RPMI7951 (cell line): ENCODE results near the gene MAP3K1. TPM values are rescaled to one million over a fixed set of nuclear protein-coding genes. Genes with fewer than 3 reads are reported as not detected.
"Not testable (repeated sequence)": the region's sequence is repeated elsewhere in the genome, so short reads cannot be mapped to it uniquely, and the experiment has no call there.

Experiments used
- DNase-seq: peaks from one replicate; pipeline ENCODE4 v3.0.0-alpha.2; 2012; ENCODE audit warnings: low read depth
- total RNA-seq: library from RNA; depleted of rRNA; stranded (reverse); fragments of >200 nt; shearing (Covaris generic); gene quantifications from 2 replicates; pipeline ENCODE4 v1.2.3, GENCODE V29; 2014

The MAP3K1 gene
- total RNA-seq, 1 experiment from 2014 or later: 14.2 TPM

DNA sequence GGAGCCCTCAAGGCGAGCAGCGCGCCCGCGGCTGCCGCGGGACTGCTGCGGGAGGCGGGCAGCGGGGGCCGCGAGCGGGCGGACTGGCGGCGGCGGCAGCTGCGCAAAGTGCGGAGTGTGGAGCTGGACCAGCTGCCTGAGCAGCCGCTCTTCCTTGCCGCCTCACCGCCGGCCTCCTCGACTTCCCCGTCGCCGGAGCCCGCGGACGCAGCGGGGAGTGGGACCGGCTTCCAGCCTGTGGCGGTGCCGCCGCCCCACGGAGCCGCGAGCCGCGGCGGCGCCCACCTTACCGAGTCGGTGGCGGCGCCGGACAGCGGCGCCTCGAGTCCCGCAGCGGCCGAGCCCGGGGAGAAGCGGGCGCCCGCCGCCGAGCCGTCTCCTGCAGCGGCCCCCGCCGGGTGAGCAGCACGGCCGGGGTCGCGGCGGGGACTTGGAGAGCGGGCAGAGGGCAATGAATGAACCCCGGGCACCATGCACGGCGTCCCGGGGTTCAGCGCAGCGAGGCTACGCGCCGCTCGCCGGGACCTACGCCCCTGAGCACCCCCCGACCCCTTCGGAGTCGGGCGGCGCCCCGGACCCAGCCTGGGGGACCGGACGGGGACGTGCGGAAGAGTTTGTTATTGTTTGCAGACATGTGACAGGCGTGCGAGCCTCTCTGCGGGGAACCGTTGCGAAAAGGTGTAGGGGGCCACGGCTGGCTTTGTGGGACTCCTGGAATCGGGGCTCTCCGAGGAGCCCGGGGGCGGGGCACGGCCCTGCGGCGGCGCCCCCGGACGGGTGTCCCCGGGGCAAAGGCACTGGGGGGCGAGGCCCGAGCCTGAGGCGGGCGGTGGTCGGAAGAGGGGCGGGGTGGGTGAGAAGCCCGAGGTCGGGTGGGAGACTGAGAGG lies 553 bp downstream of the MAP3K1 start:
- peak; percentile 40 for DNase-seq

- DNase-seq: peak; percentile 81
Measured at GRCh38 chr5:56816546-56817081, 1.3 kb downstream of the MAP3K1 start.

DNA sequence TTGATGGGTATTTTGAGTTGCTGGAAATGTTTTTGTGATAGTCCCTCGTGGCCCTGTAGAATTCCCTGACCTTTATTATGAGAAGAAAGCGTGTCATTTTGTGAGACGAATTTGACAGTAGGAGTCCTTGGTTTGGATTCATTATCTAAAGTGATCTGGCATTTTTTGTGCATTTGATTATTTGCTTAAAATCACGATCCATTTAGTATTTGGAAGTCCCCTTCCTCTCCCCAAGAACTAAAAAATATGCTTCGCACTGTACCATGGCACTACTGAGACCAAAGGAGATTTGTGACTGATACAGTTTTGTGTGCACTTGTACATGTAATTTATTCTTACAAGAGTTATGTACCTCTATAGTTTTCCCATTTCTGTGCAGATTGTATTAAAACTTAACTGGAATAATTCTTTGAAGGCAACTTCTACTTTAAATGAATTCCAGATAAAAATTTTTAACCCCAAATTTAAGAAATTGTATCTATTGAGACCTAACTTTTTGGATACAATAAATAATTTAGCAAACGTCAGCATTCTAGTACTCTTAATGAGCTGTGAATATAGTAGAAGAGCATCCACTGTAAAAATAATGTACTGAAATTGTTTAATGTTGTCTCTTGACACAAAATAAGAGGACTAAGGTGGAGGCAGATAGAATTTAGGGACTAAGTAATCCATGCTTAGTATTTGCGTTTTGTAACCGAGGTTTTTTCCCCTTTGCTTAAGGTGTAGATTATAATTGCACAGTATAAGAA lies 2.1 kb downstream of the MAP3K1 start:
- no peak for DNase-seq

DNA sequence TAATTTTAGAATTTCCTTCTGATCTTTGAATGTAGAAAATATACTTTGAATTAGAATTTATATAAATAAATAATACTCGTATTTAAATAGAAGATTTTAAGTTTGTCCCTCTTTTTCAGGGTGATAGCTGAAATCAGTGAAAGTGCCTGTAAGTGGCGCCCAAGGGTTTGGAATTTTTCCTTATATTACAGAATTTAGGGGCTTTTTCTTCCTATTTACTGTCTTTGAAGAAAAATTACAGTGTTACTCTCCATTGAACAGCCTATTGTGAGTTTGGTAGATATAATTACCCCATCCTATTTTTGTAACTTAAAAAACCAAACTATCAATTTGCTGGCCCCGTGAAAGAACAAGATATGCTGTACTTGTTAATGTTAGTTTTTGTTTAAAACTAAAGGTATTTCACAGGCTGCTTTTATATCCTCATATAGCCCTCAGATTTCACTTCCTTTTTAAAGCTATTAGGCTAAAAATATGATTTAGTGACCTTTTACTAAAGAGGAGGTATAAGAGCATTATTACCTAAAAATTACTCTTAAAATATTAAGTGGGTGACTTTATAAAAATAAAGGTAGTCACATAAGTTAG lies 3.2 kb downstream of the MAP3K1 start:
- DNase-seq: no peak

DNA sequence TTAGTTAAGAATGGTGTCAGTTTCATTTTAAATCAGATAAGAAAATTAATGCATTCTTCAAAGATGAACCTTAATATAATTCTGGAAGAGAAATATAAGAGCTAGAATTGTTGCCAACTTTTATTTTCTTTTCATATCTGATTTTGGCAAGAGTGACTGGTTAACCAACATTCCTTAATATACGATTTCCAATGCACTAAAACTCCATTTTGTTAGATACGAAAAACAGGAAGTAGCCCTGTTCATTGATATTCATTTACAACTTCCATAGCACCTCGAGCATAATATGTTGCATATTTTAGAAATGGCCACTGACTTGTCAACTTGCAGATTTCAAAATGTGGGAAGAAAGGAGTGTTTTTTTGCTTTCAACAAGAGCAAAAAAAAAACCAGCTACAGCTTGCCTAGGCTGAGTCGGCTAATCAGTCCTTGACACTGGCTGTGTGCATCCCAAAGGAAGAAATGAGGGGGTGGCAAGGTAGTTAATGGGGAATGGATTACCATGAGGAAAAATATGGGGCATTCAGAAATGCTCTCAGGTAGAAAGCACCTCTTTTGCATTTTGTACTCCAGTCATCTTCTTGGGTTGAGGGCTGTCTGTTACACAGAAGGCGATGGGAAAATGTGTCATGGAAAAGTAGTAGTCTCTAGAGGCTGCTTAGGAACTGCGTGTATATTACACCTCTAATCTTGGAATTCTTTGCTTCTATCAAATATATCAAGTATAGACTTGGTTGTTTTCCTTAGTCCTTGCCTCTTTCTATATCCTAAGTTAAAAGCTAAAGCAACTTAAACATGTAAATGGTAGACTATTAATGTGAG lies 3.9 kb downstream of the MAP3K1 start:
- no peak for DNase-seq

GRCh38 chr5:56821868-56822267 lies 6.5 kb downstream of the MAP3K1 start:
- not testable (repeated sequence) for DNase-seq

DNA sequence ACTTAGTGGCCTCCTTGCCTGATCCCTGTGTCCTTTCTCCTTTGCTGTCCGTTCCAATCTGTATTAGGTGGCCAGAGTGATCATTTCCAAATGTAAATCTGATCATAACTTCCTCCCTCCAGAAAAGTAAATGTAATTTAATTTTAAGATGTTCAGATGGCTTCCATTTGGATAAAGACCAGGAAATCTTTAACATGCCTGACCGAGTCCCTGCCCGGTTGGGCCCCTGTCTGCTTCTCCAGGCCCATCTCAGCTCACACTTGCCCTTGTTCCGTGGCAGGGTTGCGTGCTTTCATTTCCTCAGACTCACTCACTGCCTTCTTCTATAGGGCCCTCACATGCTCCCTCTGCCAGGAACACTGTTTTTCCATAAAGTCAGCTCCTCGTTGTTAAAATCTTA lies 7.6 kb downstream of the MAP3K1 start:
- DNase-seq: no peak

DNA sequence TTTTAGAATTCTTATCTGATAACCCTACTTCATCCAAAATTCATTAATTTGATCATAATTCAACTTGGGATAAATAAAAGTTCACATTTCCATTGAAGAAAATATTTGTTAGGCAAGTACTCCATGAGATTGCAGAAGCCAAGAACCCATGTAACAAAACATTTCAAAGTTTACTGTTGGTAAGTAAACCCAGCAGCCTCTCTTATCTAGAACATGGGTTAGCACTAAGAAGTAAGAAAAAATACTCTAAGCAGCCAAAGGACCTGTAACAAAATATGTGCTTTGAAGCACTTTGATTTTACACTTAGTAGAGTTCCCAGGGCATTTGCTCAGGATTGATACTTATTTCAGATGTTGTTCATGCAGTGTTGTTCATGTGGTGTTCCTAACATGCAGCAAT lies 8.7 kb downstream of the MAP3K1 start:
- no peak for DNase-seq

GRCh38 chr5:56825222-56825824 lies 10.0 kb downstream of the MAP3K1 start:
- no peak for DNase-seq

- DNase-seq: no peak
Measured at GRCh38 chr5:56827049-56827448, 11.7 kb downstream of the MAP3K1 start.

DNA sequence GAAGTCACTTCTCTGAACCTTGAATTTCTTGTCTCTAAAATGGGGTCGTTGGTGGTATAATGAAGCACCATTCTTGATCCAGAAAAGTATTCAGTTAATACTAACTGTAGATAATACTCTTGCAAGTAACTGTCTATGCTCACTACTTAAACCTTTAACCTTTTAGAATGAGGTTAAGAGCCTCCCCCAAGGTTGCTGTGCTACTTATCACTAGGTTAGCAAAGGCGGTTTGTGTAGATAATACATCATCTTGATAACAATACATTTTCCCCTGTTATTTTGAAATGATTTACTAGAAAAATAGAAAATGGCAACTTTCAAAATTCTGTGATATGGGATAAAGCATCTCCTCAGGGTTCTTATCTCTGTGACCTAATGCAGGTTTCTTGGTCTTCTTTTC lies 12.6 kb downstream of the MAP3K1 start:
- no peak for DNase-seq

DNA sequence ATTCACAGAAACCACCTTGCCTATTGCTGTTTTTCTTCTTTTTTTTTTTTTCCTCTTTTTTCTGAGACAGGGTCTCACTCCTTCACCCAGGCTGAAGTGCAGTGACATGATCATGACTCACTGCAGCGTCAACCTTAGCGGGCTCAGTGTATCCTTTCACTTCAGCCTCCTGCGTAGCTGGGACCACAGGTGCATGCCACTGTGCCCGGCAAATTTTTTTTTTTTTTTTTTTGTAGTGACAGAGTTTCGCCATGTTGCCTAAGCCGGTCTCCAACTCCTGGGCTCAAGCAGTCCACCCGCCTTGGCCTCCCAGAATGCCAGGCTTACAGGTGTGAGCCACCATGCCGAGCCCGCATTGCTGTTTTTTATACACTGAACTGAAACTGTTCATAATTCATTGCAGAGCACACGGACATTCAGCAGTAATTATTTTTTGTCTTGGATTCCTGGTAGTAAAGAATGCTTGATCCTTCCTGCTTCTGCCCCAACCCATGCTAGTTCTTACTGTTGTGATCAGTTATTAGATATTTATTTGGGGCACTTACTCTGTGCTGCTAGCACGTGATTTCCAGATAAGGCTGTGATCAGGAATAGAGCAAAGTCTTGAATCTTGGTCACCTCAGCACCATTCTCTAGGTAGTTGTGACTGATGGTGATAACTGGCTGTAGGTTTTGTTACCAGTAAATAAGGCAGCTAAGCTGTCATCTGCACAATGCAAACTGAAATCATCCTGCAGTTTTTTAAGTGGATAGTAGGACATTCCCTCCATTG lies 14.0 kb downstream of the MAP3K1 start:
- DNase-seq: peak; percentile 47

DNA sequence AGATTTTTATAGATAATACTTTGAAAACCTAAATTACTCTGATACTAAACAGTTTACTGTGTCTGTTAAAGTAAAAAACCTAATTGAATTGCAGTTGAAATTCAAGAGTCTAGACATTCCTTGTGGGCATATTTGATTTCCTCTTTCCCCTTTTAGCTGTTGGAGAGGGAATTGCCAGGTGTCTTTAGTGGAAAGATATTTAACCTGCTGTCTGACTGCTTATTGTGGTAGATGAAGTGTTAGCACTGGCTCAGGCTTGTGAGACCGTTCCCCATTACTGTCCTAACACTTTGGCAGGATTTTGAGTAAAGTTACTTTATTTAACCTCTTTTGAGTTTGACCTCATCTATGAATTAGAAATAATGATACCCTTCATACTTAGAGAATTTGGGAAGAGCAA lies 16.4 kb downstream of the MAP3K1 start:
- DNase-seq: no peak

GRCh38 chr5:56833325-56833724 lies 18.0 kb downstream of the MAP3K1 start:
- DNase-seq: no peak

DNA sequence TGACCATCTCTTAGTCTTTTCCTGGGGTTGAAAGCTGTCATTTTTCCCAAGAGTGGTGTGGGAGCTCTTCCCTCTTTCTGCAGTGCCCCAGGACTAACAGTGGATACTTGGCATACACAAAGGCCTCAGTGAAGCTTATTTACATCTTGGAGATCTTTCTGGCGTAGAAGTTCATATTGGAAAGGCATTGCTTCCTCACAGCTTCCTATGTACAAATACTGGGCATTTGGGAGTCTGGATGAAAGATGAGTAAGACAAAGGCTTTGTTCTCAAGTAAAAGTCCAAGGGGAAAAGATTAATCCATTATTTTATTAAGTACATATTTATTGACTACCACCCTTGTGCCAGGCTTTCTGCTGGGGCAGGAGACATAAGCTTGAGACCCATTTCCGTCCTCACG lies 22.0 kb downstream of the MAP3K1 start:
- no peak for DNase-seq

DNA sequence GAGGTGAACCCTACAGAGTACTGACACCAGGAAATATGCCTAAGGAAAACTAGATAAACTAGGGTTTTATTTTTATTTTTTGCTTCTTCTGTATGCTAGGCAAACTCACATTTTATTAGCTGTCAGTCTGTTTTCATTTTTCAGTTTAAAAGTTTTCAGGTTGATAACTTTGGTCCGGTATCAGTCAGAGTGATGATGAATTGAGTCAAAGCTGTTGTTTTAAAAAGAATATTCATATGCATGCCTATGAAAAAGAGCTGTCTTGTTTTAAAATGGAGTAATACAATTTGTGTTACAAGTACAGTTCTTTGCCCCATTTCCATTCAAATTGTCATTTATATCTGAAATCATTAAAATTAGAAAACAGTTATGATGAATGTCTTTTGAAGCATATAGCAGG lies 22.6 kb downstream of the MAP3K1 start:
- DNase-seq: no peak

DNA sequence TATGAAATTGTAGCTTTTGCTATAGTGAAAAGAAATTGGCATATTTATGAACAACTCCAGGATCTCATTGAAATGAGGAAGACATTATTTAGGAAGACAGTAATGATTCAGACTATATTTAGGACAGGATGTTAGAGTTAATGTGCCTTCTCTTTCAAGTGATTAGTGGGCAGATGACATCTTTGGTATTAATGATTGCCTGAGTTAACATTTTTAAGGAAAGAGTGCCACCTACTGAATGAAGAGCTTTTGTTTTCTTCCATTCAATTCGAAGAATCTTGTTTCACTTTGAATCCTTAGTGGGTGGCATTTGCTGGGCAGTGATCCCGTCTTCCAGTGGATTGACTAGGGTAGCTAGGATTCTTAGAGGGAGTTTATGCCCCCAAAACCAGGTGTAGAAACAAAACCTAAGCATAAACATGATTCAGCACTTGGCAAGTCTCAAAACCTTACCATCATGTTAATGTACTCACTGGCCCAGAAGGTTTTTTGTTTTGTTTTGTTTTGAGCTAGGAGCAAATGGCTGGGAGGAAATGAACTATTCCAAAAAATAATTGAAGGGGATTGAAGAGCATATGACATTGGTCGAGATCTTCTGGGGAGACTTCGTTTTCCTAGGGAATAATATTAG lies 23.2 kb downstream of the MAP3K1 start:
- peak; percentile 73 for DNase-seq

DNA sequence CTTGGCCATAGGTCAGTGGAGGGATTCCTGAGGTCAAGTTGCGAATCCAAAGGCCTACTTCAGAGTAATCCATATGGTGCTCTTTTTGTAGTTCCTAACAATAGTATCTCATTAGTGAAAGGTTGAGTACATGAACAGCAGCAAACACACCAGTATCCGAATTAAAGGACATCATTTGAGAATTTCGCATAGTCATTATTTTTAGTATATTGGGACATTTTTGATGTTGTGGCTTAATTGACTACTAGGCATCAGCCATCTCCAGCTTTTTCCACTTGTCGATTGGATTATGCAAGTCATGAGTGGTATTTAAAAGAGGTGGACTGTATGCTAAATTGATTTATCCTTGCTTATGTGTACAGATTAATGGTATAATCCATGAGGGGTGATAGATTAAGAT lies 23.7 kb downstream of the MAP3K1 start:
- DNase-seq: no peak

DNA sequence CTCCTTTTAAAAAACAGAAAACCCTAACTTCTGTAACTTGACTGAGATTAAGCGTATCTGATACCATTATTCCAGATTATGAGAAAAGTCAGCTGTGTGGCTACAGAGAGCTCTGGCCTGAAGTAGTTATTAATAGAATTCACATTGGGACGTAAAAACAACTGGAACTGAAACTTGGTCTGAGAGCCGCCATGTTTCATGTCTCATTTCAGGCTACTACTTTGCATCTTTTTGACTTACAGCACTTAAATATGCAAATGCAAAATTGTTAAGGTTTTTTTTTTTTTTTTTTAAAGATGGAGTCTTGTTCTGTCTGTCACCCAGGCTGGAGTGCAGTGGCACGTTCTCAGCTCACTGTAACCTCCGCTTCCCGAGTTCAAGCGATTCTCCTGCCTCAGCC lies 25.2 kb downstream of the MAP3K1 start:
- no peak for DNase-seq

DNA sequence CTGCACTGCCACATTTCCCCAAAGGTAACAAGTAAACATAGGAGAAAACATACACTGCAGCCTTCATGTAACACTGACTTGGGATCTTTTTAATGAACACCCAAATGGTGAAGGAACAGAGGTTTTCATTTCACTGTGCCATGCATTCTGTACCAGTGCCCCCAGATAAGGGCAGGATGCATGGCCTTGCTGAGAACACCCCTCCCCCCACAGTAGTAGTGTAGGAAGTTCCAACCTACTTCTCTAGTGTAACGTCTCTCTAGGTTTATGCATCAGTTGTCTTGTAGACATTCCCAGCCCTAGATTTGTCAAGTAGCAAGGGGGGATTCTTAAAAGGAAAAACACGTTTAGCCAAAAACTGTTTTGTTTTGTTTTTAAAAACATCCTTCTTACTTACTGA lies 29.9 kb downstream of the MAP3K1 start:
- no peak for DNase-seq
